GM12878 (cell line): Measurements from ENCODE around the gene KYAT1. TPM values are rescaled to one million over a fixed set of nuclear protein-coding genes. Genes with fewer than 3 reads are reported as not detected.

Source experiments
- ATAC-seq: fragments of 200-7000 bp; cut with Tn5 transposase; 3 replicates; pipeline ENCODE4 v1.9.1; 2020; ENCODE audit warnings: mild to moderate bottlenecking, moderate library complexity
- BruUV-seq: library from RNA; stranded (reverse); fragments of 400-500 nt; replicated peaks from 2 replicates; lab custom pipeline; 2021; lab: Mats Ljungman, UMichigan
- CTCF ChIA-PET: fragments of 300-600 bp; sonication (Branson Sonifier 250); formaldehyde crosslinking; extraction: SDS; loops from one replicate; lab custom pipeline; 2021; ENCODE audit warnings: inconsistent platforms; lab: Yijun Ruan, JAX
- POLR2A ChIA-PET: fragments of 350-600 bp; formaldehyde crosslinking; extraction: SDS; loops from one replicate; lab custom pipeline; 2021; ENCODE audit warnings: inconsistent platforms; lab: Charles Lee
- RAD21 ChIA-PET: fragments of 300-600 bp; sonication (Branson Sonifier 250); formaldehyde crosslinking; loops from one replicate; lab custom pipeline; 2023; ENCODE audit warnings: antibody characterized with exemption; ENCODE audit not compliant: unreplicated experiment; lab: Charles Lee
- SMC1A ChIA-PET: fragments of 300-600 bp; sonication (Branson Sonifier 250); formaldehyde crosslinking; loops from one replicate; lab custom pipeline; 2023; ENCODE audit not compliant: unreplicated experiment, uncharacterized antibody; lab: Charles Lee
- DNase-seq: peaks from one replicate; pipeline ENCODE4 v3.0.0-alpha.2; 2011; ENCODE audit warnings: low read depth, low spot score
- FAIRE-seq: peaks from 3 replicates; lab custom pipeline; 2011; peaks lifted over from hg19 to GRCh38; lab: Jason Lieb, UNC
- H2AFZ ChIP-seq: 2 replicates; pipeline ENCODE4 v1.6.0; 2011; ENCODE audit warnings: low read depth, low read length, control low read depth; ENCODE audit not compliant: control insufficient read depth
- H3K27ac ChIP-seq: 2 replicates; pipeline ENCODE4 v1.5.1; 2011; ENCODE audit warnings: control low read depth; ENCODE audit not compliant: control insufficient read depth, insufficient read depth
- H3K27me3 ChIP-seq, 2 experiments: replicated peaks in 1 of 2; 2 replicates each; pipeline versions ENCODE4 v1.6.0 to v1.6.1; 2011; ENCODE audit warnings: low read length in 1 of 2; ENCODE audit not compliant: control insufficient read depth in 2 of 2, insufficient read depth in 2 of 2
- H3K36me3 ChIP-seq, 2 experiments: 2 replicates each; pipeline ENCODE4 v1.5.1; 2011; ENCODE audit warnings: low read length in 1 of 2; ENCODE audit not compliant: control insufficient read depth in 2 of 2, insufficient read depth in 2 of 2
- H3K4me1 ChIP-seq: 2 replicates; pipeline ENCODE4 v1.6.1; 2011; ENCODE audit warnings: mild to moderate bottlenecking, low read length, moderate library complexity, mixed read lengths; ENCODE audit not compliant: control insufficient read depth, insufficient read depth
- H3K4me2 ChIP-seq: 2 replicates; pipeline ENCODE4 v1.6.0; 2011; ENCODE audit warnings: control low read depth; ENCODE audit not compliant: control insufficient read depth, insufficient read depth
- H3K4me3 ChIP-seq: fragments of 200-600 bp; sonication (generic); 2 replicates; pipeline ENCODE4 v1.5.1; 2016
- H3K79me2 ChIP-seq: 2 replicates; pipeline ENCODE4 v1.6.0; 2011; ENCODE audit warnings: low read length; ENCODE audit not compliant: control insufficient read depth, insufficient read depth
- H3K9ac ChIP-seq: 2 replicates; pipeline ENCODE4 v1.8.0; 2011; ENCODE audit warnings: low read length, control low read depth, mixed read lengths; ENCODE audit not compliant: control insufficient read depth, insufficient read depth
- H3K9me3 ChIP-seq: replicated peaks from 3 replicates; pipeline ENCODE4 v1.5.1; 2011; ENCODE audit warnings: mild to moderate bottlenecking, low read length; ENCODE audit not compliant: control insufficient read depth, insufficient read depth
- H4K20me1 ChIP-seq: 2 replicates; pipeline ENCODE4 v1.6.0; 2011; ENCODE audit not compliant: control insufficient read depth, insufficient read depth
- CTCF ChIP-seq, 3 experiments: IDR thresholded peaks in 2 of 3; conservative IDR thresholded peaks in 1 of 3; 2 replicates each; pipeline ENCODE4 v1.5.1; 2011; ENCODE audit warnings: low read depth in 3 of 3, low read length in 3 of 3, mild to moderate bottlenecking in 3 of 3, control low read depth in 2 of 3, moderate library complexity in 2 of 3, inconsistent platforms in 1 of 3, mixed read lengths in 1 of 3; ENCODE audit not compliant: control insufficient read depth in 2 of 3, insufficient read depth in 1 of 3; ENCODE audit errors: extremely low read depth in 1 of 3
- EED ChIP-seq: sonication (generic); IDR thresholded peaks from 2 replicates; pipeline ENCODE4 v1.6.1; 2016; ENCODE audit warnings: antibody characterized with exemption, low read depth
- EP300 ChIP-seq, 2 experiments: fragments of 150-350 bp in 1 of 2; IDR thresholded peaks; 2 replicates each; pipeline ENCODE4 v1.6.1; 2011 to 2012; ENCODE audit warnings: low read depth in 2 of 2, low read length in 2 of 2, borderline replicate concordance in 1 of 2, improper control_type of control experiment in 1 of 2, inconsistent platforms in 1 of 2; ENCODE audit not compliant: control insufficient read depth in 1 of 2
- IKZF1 ChIP-seq: fragments of 450-650 bp; conservative IDR thresholded peaks from 2 replicates; pipeline ENCODE4 v1.6.1; 2017; ENCODE audit warnings: antibody characterized with exemption, mild to moderate bottlenecking
- IKZF2 ChIP-seq, 2 experiments: fragments of 450-650 bp; IDR thresholded peaks; 2 replicates each; pipeline ENCODE4 v1.6.1; 2017; ENCODE audit warnings: mild to moderate bottlenecking in 2 of 2, moderate library complexity in 2 of 2
- RAD21 ChIP-seq: IDR thresholded peaks from 2 replicates; pipeline ENCODE4 v1.6.1; 2011; ENCODE audit warnings: mild to moderate bottlenecking, low read depth, low read length, moderate library complexity; ENCODE audit not compliant: insufficient read depth
- SMC3 ChIP-seq: IDR thresholded peaks from 2 replicates; pipeline ENCODE4 v1.6.1; 2011; ENCODE audit warnings: low read length, improper control_type of control experiment, borderline replicate concordance
- TAF1 ChIP-seq: IDR thresholded peaks from 2 replicates; pipeline ENCODE4 v1.6.1; 2011; ENCODE audit warnings: mild to moderate bottlenecking, low read depth, low read length, borderline replicate concordance
- TCF12 ChIP-seq: IDR thresholded peaks from 2 replicates; pipeline ENCODE4 v1.6.1; 2011; ENCODE audit warnings: low read depth, mild to moderate bottlenecking, low read length
- TCF3 ChIP-seq: IDR thresholded peaks from 2 replicates; pipeline ENCODE4 v1.6.1; 2012; ENCODE audit warnings: low read depth, mild to moderate bottlenecking, low read length, borderline replicate concordance; ENCODE audit not compliant: insufficient read depth
- YY1 ChIP-seq: IDR thresholded peaks from 2 replicates; pipeline ENCODE4 v1.6.1; 2011; ENCODE audit warnings: low read depth, mild to moderate bottlenecking, low read length
- ZNF592 ChIP-seq: fragments of 450-650 bp; IDR thresholded peaks from 2 replicates; pipeline ENCODE4 v1.6.1; 2017; ENCODE audit warnings: mild to moderate bottlenecking, moderate library complexity
- WGBS: methylation state at CpG from one replicate; pipeline ENCODE4 v1.1.6; 2016; ENCODE audit warnings: low lambda C conversion rate; ENCODE audit not compliant: insufficient replicate concordance, insufficient coverage; ENCODE audit errors: missing lambda C conversion rate; 5-methylcytosine and 5-hydroxymethylcytosine counted together
- in situ Hi-C: fragments of 300-500 bp; cut with MboI; formaldehyde crosslinking; loops from 9 replicates; pipeline ENCODE4 v1.14.3; 2018; ENCODE audit warnings: mixed read lengths
- intact Hi-C: fragments of 100-400 bp; cut with micrococcal nuclease; formaldehyde crosslinking; loops from one replicate; pipeline ENCODE4 v1.14.2; 2022; ENCODE audit not compliant: unreplicated experiment
- polyA plus RNA-seq, 11 experiments: library from polyadenylated mRNA; depleted of rRNA in 4 of 11; unstranded in 6 of 11; stranded (reverse) in 5 of 11; fragments of >200 nt; fragmentation: Nextera tagmentation in 4 of 11; fragmentation: Illumina TruSeq in 1 of 11; extraction: Ambion mirVana in 4 of 11; extraction: Trizol in 1 of 11; gene quantifications; 1 replicate in 1 of 11; 2 replicates in 10 of 11; pipeline versions ENCODE4 v1.2.1 to v1.2.3, GENCODE V29; 2011 to 2016; ENCODE audit warnings: inconsistent platforms in 2 of 11, missing spikeins in 2 of 11, low read depth in 1 of 11
- total RNA-seq, 4 experiments: library from RNA; depleted of rRNA in 3 of 4; stranded (reverse); fragments of >200 nt in 3 of 4; fragmentation: Illumina TruSeq in 1 of 4; extraction: Trizol in 1 of 4; gene quantifications; 2 replicates each; pipeline versions ENCODE4 v1.2.1 to v1.2.3, GENCODE V29; 2013 to 2021

Gene KYAT1
- total and polyA plus RNA-seq, 10 of the 15 experiments (the other 5 are each of a cell fraction or from before 2014, with no cell fraction given) = 5.8 to 15.7 (median 11.4) TPM

GRCh38 chr9:128927731-128928411 lies 46.1 kb upstream of the KYAT1 start:
- in situ Hi-C loops = loop anchor here (5.0 kb wide), 1 partner anchor 66 kb away; no protein-coding TSS in a partner anchor
- BruUV-seq = no TSS peak
- Histone ChIP-seq H3K27me3 (no peaks in the 10 kb centered on the region), H2AFZ (peak overlapping the region; percentile 76), H3K36me3 (no peaks in the 10 kb centered on the region), H3K4me3 (no peak overlapping the region), H4K20me1 (no peaks in the 10 kb centered on the region), H3K27ac (no peak overlapping the region), H3K4me1 (no peaks in the 10 kb centered on the region), H3K4me2 (no peak overlapping the region), H3K9ac (no peak overlapping the region), H3K79me2 (no peaks in the 10 kb centered on the region), H3K9me3 (no peaks in the 10 kb centered on the region)
- 17% methylated on average over 10 of the region's 10 CpGs for WGBS
- ChIA-PET POLR2A (interaction anchor here (0.7 to 1.4 kb wide), 3 partner anchors 66 to 222 kb away, joined by 3 read pairs; partner anchors contain the start of gene ENDOG), CTCF (interaction anchor here (0.8 to 8.0 kb wide), 29 partner anchors 8 to 566 kb away, joined by 3 to 158 read pairs (median 4); partner anchors contain the start of genes ENDOG, KYAT1, LRRC8A and PKN3), SMC1A (interaction anchor here (1.0 to 5.1 kb wide), 7 partner anchors 20 to 565 kb away, joined by 3 to 53 read pairs (median 5); partner anchors contain the start of gene SPOUT1), RAD21 (interaction anchor here (1.1 to 3.1 kb wide), 8 partner anchors 51 to 566 kb away, joined by 3 to 14 read pairs (median 6); partner anchors contain the start of genes ENDOG and SPOUT1)
- DNase-seq = peak; percentile 9
- peak; percentile 56 for FAIRE-seq
- TF ChIP-seq EP300 (IDR thresholded peaks at IDR 0.05; ENCODE audit: borderline replicate concordance in 1 of 2, control insufficient read depth in 1 of 2, low read depth in 2 of 2, low read length in 2 of 2) (no peak), TCF3 (0 out of 2 replicates have a peak, but pooled peaks have one; percentile 45), YY1 (peak; percentile 52; the same call in 1 of the 2 replicates), CTCF (IDR thresholded peaks at IDR 0.05 in 2 of 3, conservative IDR thresholded peaks at IDR 0.05 in 1 of 3; ENCODE audit: control insufficient read depth in 2 of 3, extremely low read depth in 1 of 3, insufficient read depth in 1 of 3, low read depth in 3 of 3, low read length in 3 of 3) (peak; percentile 82 to 95 (median 87)), TAF1 (no peak), IKZF2 (IDR thresholded peaks at IDR 0.05) (peak; percentile 59 to 63; a peak in 3 of 4 replicates), TCF12 (0 out of 2 replicates have a peak, but pooled peaks have one; percentile 12), EED (peak; percentile 49; the same call in 1 of the 2 replicates), SMC3 (peak; percentile 97), ZNF592 (no peak), IKZF1 (peak; percentile 67), RAD21 (peak; percentile 95)
- intact Hi-C loops = loop anchor here (1.0 to 5.0 kb wide), 3 partner anchors 46 to 281 kb away; partner anchors contain the start of genes KYAT1 and LRRC8A
- peak; percentile 94 for ATAC-seq
